ENCODE results near the gene DPP10. TPM values are rescaled to one million over a fixed set of nuclear protein-coding genes. Genes with fewer than 3 reads are reported as not detected.

DPP10 gene
- total and polyA plus RNA-seq, 4 donors, result 30.6 to 83.0 (median 48.0) TPM

DNA sequence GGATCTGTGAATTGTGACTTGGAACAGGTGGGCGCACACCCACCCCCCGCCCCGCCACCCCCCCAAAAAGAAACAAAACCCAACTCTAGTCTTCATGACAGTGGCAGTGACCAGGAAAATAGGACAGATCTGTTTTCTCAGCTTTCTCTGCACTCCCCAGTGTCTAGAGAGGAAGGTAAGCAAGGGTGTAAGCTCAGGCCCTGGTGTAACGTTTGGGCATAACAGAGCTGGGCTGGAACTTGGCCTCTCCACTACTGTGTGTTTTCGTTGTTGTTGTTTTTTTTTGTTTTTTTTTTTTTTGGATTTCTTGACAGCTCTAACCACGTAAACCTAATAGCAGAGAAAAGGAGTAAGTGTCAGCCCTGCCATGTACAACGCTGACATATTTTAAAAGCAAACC, 1160.8 kb downstream of the DPP10 start:
- Histone ChIP-seq H3K4me3 (ENCODE audit: low read depth, low read length) (no peak overlapping the region), H3K27ac (ENCODE audit: low read depth, low read length) (no peak overlapping the region), H3K27me3 (ENCODE audit: control insufficient read depth, insufficient read depth, low read length) (no peaks in the 10 kb centered on the region), H3K36me3 (ENCODE audit: control insufficient read depth, insufficient read depth, low read length) (no peaks in the 10 kb centered on the region), H3K4me1 (ENCODE audit: control insufficient read depth, insufficient read depth, low read length) (no peaks in the 10 kb centered on the region), H3K9me3 (ENCODE audit: control insufficient read depth, insufficient read depth, low read length) (no peaks in the 10 kb centered on the region)
- WGBS (ENCODE audit: insufficient coverage), result no CpG with 5 or more reads among the region's 7 CpGs
- no peak for DNase-seq (ENCODE audit: low read depth in 4 of 6, low spot score in 6 of 6)

DNA sequence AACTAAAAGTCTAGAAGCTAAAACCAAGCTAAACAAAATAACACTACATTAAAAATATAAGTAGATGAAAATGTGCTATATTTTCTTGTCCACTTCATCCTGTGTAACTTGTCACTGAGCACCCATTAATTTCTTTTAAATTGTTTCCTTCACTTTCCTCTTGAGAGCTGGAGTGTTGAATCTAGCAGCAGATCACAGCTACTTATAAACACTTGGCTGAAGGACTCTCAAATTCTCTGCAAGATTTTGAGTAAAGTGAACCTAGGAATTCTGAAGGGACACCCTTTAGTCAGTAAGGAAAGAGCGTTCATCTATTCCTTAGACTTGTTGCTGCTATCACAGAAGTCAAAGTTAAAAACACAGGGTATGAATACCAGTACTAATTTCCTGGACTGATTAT, 1163.9 kb downstream of the DPP10 start:
- Histone ChIP-seq H3K36me3 (ENCODE audit: control insufficient read depth, insufficient read depth, low read length) (no peaks in the 10 kb centered on the region), H3K27ac (ENCODE audit: low read depth, low read length) (no peak overlapping the region), H3K9me3 (ENCODE audit: control insufficient read depth, insufficient read depth, low read length) (no peaks in the 10 kb centered on the region), H3K4me3 (ENCODE audit: low read depth, low read length) (no peak overlapping the region), H3K4me1 (ENCODE audit: control insufficient read depth, insufficient read depth, low read length) (no peaks in the 10 kb centered on the region), H3K27me3 (ENCODE audit: control insufficient read depth, insufficient read depth, low read length) (no peaks in the 10 kb centered on the region)
- DNase-seq (ENCODE audit: low read depth in 4 of 6, low spot score in 6 of 6), result no peak
- 57% methylated on average over 1 of the region's 1 CpG for WGBS (ENCODE audit: insufficient coverage)

DNA sequence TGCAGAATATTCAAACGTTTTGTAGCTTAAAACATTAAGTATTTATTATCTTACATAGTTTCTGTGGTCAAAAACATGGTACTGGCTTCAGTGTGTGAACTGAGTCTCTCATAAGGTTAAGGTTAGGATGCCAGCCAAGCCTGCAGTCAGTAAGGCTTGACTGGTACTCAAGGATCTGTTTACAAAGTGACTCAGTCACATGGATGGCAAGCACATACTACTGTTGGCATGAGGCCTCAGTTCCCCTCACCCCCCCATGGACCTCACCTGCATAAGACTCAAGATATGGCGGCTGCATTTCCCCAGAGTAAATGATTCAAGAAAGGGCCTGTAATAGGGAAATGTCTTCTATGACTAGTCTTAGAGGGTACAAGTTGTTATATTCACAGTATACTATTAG, 1167.5 kb downstream of the DPP10 start:
- Histone ChIP-seq H3K36me3 (ENCODE audit: control insufficient read depth, insufficient read depth, low read length) (no peaks in the 10 kb centered on the region), H3K4me3 (ENCODE audit: low read depth, low read length) (no peak overlapping the region), H3K9me3 (ENCODE audit: control insufficient read depth, insufficient read depth, low read length) (no peaks in the 10 kb centered on the region), H3K27me3 (ENCODE audit: control insufficient read depth, insufficient read depth, low read length) (no peaks in the 10 kb centered on the region), H3K4me1 (ENCODE audit: control insufficient read depth, insufficient read depth, low read length) (no peaks in the 10 kb centered on the region), H3K27ac (ENCODE audit: low read depth, low read length) (no peak overlapping the region)
- no CpG with 5 or more reads among the region's 2 CpGs for WGBS (ENCODE audit: insufficient coverage)
- no peak for DNase-seq (ENCODE audit: low read depth in 4 of 6, low spot score in 6 of 6)

- no CpG with 5 or more reads among the region's 3 CpGs for WGBS (ENCODE audit: insufficient coverage)
Observed at GRCh38 chr2:115610888-115611287, 1168.4 kb downstream of the DPP10 start.

GRCh38 chr2:115624332-115624731, 1181.9 kb downstream of the DPP10 start:
- DNase-seq (ENCODE audit: low read depth in 4 of 6, low spot score in 6 of 6), result peak in 2 of 6 donors; percentile 7 to 43
- Histone ChIP-seq H3K27me3 (ENCODE audit: control insufficient read depth, insufficient read depth, low read length) (no peaks in the 10 kb centered on the region), H3K36me3 (ENCODE audit: control insufficient read depth, insufficient read depth, low read length) (no peaks in the 10 kb centered on the region), H3K9me3 (ENCODE audit: control insufficient read depth, insufficient read depth, low read length) (no peaks in the 10 kb centered on the region), H3K4me1 (ENCODE audit: control insufficient read depth, insufficient read depth, low read length) (no peaks in the 10 kb centered on the region), H3K4me3 (ENCODE audit: low read depth, low read length) (no peak overlapping the region), H3K27ac (ENCODE audit: low read depth, low read length) (no peak overlapping the region)
- WGBS (ENCODE audit: insufficient coverage), result 13% methylated on average over 1 of the region's 4 CpGs

More at GRCh38 chr2:115610888-115611287, 1168.4 kb downstream of the DPP10 start:
- no peak overlapping the region for H3K4me3 ChIP-seq (ENCODE audit: low read depth, low read length)
- no peaks in the 10 kb centered on the region for H3K36me3 ChIP-seq (ENCODE audit: control insufficient read depth, insufficient read depth, low read length)
- no peaks in the 10 kb centered on the region for H3K9me3 ChIP-seq (ENCODE audit: control insufficient read depth, insufficient read depth, low read length)
- H3K27me3 ChIP-seq (ENCODE audit: control insufficient read depth, insufficient read depth, low read length), result no peaks in the 10 kb centered on the region
- no peak for DNase-seq (ENCODE audit: low read depth in 4 of 6, low spot score in 6 of 6)
- no peak overlapping the region for H3K27ac ChIP-seq (ENCODE audit: low read depth, low read length)
- no peaks in the 10 kb centered on the region for H3K4me1 ChIP-seq (ENCODE audit: control insufficient read depth, insufficient read depth, low read length)

GRCh38 chr2:115634578-115634977, 1192.1 kb downstream of the DPP10 start:
- WGBS (ENCODE audit: insufficient coverage), result 97% methylated on average over 3 of the region's 3 CpGs
- Histone ChIP-seq H3K27ac (ENCODE audit: low read depth, low read length) (no peak overlapping the region), H3K9me3 (ENCODE audit: control insufficient read depth, insufficient read depth, low read length) (peaks cover 11% of the 10 kb centered on the region), H3K4me3 (ENCODE audit: low read depth, low read length) (no peak overlapping the region), H3K27me3 (ENCODE audit: control insufficient read depth, insufficient read depth, low read length) (no peaks in the 10 kb centered on the region), H3K4me1 (ENCODE audit: control insufficient read depth, insufficient read depth, low read length) (no peaks in the 10 kb centered on the region), H3K36me3 (ENCODE audit: control insufficient read depth, insufficient read depth, low read length) (no peaks in the 10 kb centered on the region)
- DNase-seq (ENCODE audit: low read depth in 4 of 6, low spot score in 6 of 6), result no peak

- H3K27me3 ChIP-seq (ENCODE audit: control insufficient read depth, insufficient read depth, low read length), result no peaks in the 10 kb centered on the region
- no peak overlapping the region for H3K4me3 ChIP-seq (ENCODE audit: low read depth, low read length)
- no peaks in the 10 kb centered on the region for H3K4me1 ChIP-seq (ENCODE audit: control insufficient read depth, insufficient read depth, low read length)
- WGBS (ENCODE audit: insufficient coverage), result 100% methylated on average over 1 of the region's 2 CpGs
- no peaks in the 10 kb centered on the region for H3K36me3 ChIP-seq (ENCODE audit: control insufficient read depth, insufficient read depth, low read length)
- no peak overlapping the region for H3K27ac ChIP-seq (ENCODE audit: low read depth, low read length)
- no peak for DNase-seq (ENCODE audit: low read depth in 4 of 6, low spot score in 6 of 6)
- H3K9me3 ChIP-seq (ENCODE audit: control insufficient read depth, insufficient read depth, low read length), result peaks cover 8% of the 10 kb centered on the region
Observed at GRCh38 chr2:115635430-115635829, 1193.0 kb downstream of the DPP10 start.

DNA sequence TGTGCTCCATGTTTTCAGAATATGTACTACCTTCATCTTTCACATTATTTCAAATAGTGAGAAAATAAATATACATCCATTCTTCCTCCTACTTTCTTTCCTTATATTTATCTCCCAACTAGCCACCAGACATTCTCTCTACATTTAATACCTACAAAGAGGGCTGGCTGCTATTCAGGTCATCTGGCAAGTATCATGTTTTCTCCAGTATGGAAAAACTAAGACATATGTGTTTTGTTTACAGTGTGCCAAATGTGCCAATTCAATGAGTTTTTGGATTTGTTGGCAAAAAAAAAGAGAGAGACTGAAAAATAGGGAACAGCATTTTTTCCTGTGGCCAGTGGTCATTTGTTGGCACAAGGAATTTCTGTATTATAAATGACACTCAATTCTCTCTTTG, 1207.3 kb downstream of the DPP10 start:
- Histone ChIP-seq H3K36me3 (ENCODE audit: control insufficient read depth, insufficient read depth, low read length) (no peaks in the 10 kb centered on the region), H3K27ac (ENCODE audit: low read depth, low read length) (no peak overlapping the region), H3K4me3 (ENCODE audit: low read depth, low read length) (no peak overlapping the region), H3K27me3 (ENCODE audit: control insufficient read depth, insufficient read depth, low read length) (no peaks in the 10 kb centered on the region), H3K4me1 (ENCODE audit: control insufficient read depth, insufficient read depth, low read length) (no peaks in the 10 kb centered on the region), H3K9me3 (ENCODE audit: control insufficient read depth, insufficient read depth, low read length) (peaks cover 3% of the 10 kb centered on the region)
- peak in 1 of 6 donors; percentile 72 for DNase-seq (ENCODE audit: low read depth in 4 of 6, low spot score in 6 of 6)

DNA sequence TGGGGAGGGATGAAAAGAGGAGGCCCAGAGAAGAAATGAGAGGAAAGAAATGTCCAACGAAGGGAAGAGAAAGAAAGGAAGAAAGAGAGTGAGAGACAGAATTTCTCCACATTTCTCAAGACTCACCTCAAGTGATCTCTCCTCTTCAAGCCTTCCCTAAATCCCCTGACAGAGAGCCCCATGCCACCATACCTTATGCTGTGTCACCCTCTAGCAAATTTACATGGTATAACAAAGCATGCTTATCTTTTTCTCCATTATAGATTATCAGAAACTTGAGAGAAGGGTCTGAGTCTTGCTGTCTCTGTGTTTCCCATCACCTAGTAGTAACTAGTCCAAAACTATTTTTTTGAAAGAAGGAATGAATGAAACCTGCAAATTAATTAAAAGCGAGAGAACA, 1208.4 kb downstream of the DPP10 start:
- no peaks in the 10 kb centered on the region for H3K27me3 ChIP-seq (ENCODE audit: control insufficient read depth, insufficient read depth, low read length)
- WGBS (ENCODE audit: insufficient coverage), result no CpG with 5 or more reads among the region's 2 CpGs
- peaks cover 3% of the 10 kb centered on the region for H3K9me3 ChIP-seq (ENCODE audit: control insufficient read depth, insufficient read depth, low read length)
- DNase-seq (ENCODE audit: low read depth in 4 of 6, low spot score in 6 of 6), result no peak
- H3K36me3 ChIP-seq (ENCODE audit: control insufficient read depth, insufficient read depth, low read length), result no peaks in the 10 kb centered on the region
- no peak overlapping the region for H3K27ac ChIP-seq (ENCODE audit: low read depth, low read length)
- H3K4me1 ChIP-seq (ENCODE audit: control insufficient read depth, insufficient read depth, low read length), result no peaks in the 10 kb centered on the region
- H3K4me3 ChIP-seq (ENCODE audit: low read depth, low read length), result no peak overlapping the region

GRCh38 chr2:115652652-115653051, 1210.2 kb downstream of the DPP10 start:
- Histone ChIP-seq H3K4me3 (ENCODE audit: low read depth, low read length) (no peak overlapping the region), H3K4me1 (ENCODE audit: control insufficient read depth, insufficient read depth, low read length) (no peaks in the 10 kb centered on the region), H3K36me3 (ENCODE audit: control insufficient read depth, insufficient read depth, low read length) (no peaks in the 10 kb centered on the region), H3K9me3 (ENCODE audit: control insufficient read depth, insufficient read depth, low read length) (no peaks in the 10 kb centered on the region), H3K27me3 (ENCODE audit: control insufficient read depth, insufficient read depth, low read length) (no peaks in the 10 kb centered on the region), H3K27ac (ENCODE audit: low read depth, low read length) (no peak overlapping the region)
- peak in 2 of 6 donors; percentile 36 to 38 for DNase-seq (ENCODE audit: low read depth in 4 of 6, low spot score in 6 of 6)
- 79% methylated on average over 2 of the region's 4 CpGs for WGBS (ENCODE audit: insufficient coverage)
